Measurements from ENCODE around the gene BAIAP2L1.

The BAIAP2L1 gene

DNA sequence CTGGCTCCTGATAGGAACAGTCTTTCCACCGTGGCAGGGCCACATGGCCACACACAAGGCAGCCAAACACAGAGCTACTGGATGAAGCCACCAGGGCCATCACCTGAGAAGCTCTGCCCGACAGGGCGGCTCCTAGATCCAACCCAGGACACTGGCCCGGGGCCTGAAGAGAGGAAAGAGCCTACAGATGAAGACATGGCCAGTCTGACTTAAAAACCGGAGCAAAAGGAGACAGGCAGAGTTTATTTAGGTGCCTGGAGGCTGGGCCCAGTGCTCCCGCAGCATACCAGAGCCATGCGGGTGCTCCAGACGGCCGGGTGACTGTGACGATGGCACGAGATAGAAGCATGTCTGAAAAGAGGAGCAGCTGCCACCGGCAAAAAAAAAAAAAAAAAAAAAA is 152.7 kb downstream of the BAIAP2L1 start:
- Histone ChIP-seq H3K9me2 (replicated peaks; ENCODE audit: insufficient read depth, low read length) (no peaks in the 10 kb centered on the region), H4K20me1 (ENCODE audit: insufficient read depth, low read length) (no peaks in the 10 kb centered on the region), H3K4me1 (ENCODE audit: low read length) (peaks cover 8% of the 10 kb centered on the region; the same call in 1 of the 2 replicates), H2AFZ (ENCODE audit: low read length) (no peak overlapping the region), H3F3A (ENCODE audit: insufficient read depth, low read length) (peaks cover 19% of the 10 kb centered on the region), H3K4me2 (ENCODE audit: low read depth, low read length) (no peak overlapping the region), H3K36me3 (replicated peaks; ENCODE audit: insufficient read depth, low read length) (no peaks in the 10 kb centered on the region), H3K27me3 (replicated peaks; ENCODE audit: insufficient read depth, low read length) (no peaks in the 10 kb centered on the region), H3K79me2 (ENCODE audit: low read length) (peaks cover 19% of the 10 kb centered on the region), H3K9ac (ENCODE audit: low read length) (no peak overlapping the region), H3K27ac (ENCODE audit: low read length) (no peak overlapping the region), H3K9me3 (replicated peaks; ENCODE audit: insufficient read depth, low read length) (no peaks in the 10 kb centered on the region), H3K4me3 (ENCODE audit: low read length) (no peak overlapping the region)
- TF ChIP-seq, protein P1, sequence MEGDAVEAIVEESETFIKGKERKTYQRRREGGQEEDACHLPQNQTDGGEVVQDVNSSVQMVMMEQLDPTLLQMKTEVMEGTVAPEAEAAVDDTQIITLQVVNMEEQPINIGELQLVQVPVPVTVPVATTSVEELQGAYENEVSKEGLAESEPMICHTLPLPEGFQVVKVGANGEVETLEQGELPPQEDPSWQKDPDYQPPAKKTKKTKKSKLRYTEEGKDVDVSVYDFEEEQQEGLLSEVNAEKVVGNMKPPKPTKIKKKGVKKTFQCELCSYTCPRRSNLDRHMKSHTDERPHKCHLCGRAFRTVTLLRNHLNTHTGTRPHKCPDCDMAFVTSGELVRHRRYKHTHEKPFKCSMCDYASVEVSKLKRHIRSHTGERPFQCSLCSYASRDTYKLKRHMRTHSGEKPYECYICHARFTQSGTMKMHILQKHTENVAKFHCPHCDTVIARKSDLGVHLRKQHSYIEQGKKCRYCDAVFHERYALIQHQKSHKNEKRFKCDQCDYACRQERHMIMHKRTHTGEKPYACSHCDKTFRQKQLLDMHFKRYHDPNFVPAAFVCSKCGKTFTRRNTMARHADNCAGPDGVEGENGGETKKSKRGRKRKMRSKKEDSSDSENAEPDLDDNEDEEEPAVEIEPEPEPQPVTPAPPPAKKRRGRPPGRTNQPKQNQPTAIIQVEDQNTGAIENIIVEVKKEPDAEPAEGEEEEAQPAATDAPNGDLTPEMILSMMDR (IDR thresholded peaks at IDR 0.05; ENCODE audit: low read length) = no peak
- no peak for TF ChIP-seq EZH2 (optimal IDR thresholded peaks at IDR 0.05; ENCODE audit: low read depth, low read length)
- TF ChIP-seq EZH2phosphoT487 (IDR thresholded peaks at IDR 0.05; ENCODE audit: low read length) = no peak
- no peak for DNase-seq

DNA sequence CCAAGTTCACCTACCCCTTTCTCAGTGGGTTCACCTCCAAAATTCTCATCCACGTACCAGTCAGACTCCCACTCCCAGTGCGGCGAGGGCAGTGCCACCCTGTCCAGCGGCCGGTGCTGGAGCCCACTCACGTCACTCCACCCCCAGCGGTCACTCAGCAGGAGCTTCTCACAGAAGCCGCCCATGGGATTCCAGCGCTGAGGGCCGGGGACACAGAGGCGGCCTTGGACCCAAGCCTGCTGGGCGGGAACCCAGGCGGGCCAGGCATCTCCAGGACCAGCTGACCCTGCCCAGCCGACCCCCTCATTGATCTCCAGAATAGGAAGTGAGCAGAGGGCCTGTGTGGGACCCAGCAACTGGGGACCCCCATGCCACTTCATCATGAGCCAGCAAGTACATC is 156.0 kb downstream of the BAIAP2L1 start:
- no peak overlapping the region for H3K27ac ChIP-seq (ENCODE audit: low read length)
- H3K4me2 ChIP-seq (ENCODE audit: low read depth, low read length) = no peak overlapping the region
- H2AFZ ChIP-seq (ENCODE audit: low read length) = no peak overlapping the region
- no peaks in the 10 kb centered on the region for H3F3A ChIP-seq (ENCODE audit: insufficient read depth, low read length)
- H3K36me3 ChIP-seq (replicated peaks; ENCODE audit: insufficient read depth, low read length) = no peaks in the 10 kb centered on the region
- no peaks in the 10 kb centered on the region for H3K27me3 ChIP-seq (replicated peaks; ENCODE audit: insufficient read depth, low read length)
- peaks cover 5% of the 10 kb centered on the region for H3K79me2 ChIP-seq (ENCODE audit: low read length)
- no peaks in the 10 kb centered on the region for H4K20me1 ChIP-seq (ENCODE audit: insufficient read depth, low read length)
- TF ChIP-seq EZH2 (optimal IDR thresholded peaks at IDR 0.05; ENCODE audit: low read depth, low read length) (no peak), EZH2phosphoT487 (IDR thresholded peaks at IDR 0.05; ENCODE audit: low read length) (no peak)
- TF ChIP-seq, protein P1 (IDR thresholded peaks at IDR 0.05; ENCODE audit: low read length) = no peak
- H3K9me2 ChIP-seq (replicated peaks; ENCODE audit: insufficient read depth, low read length) = no peaks in the 10 kb centered on the region
- H3K4me1 ChIP-seq (ENCODE audit: low read length) = no peaks in the 10 kb centered on the region
- H3K4me3 ChIP-seq (ENCODE audit: low read length) = no peak overlapping the region
- H3K9me3 ChIP-seq (replicated peaks; ENCODE audit: insufficient read depth, low read length) = no peaks in the 10 kb centered on the region
- no peak for DNase-seq
- no peak overlapping the region for H3K9ac ChIP-seq (ENCODE audit: low read length)

DNA sequence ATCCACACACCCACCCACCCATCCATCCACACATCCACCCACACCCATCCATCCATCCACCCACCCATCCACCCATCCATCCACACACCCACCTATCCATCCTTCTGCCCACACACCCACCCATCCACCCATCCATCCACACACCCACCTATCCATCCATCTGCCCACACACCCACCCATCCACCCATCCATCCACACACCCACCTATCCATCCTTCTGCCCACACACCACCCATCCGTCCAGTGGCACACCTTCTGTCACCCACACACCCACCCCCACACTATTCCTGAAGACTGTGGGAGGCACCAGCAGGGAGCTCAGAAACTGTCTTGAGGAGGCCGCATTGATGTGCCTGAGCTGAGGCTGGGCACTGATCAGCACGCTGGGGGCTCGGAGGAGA is 158.0 kb downstream of the BAIAP2L1 start:
- Histone ChIP-seq H3K4me1 (ENCODE audit: low read length) (no peaks in the 10 kb centered on the region), H3K9ac (ENCODE audit: low read length) (no peak overlapping the region), H3K9me2 (replicated peaks; ENCODE audit: insufficient read depth, low read length) (no peaks in the 10 kb centered on the region), H4K20me1 (ENCODE audit: insufficient read depth, low read length) (no peaks in the 10 kb centered on the region), H3K4me3 (ENCODE audit: low read length) (no peak overlapping the region), H3K9me3 (replicated peaks; ENCODE audit: insufficient read depth, low read length) (no peaks in the 10 kb centered on the region), H2AFZ (ENCODE audit: low read length) (no peak overlapping the region), H3K27ac (ENCODE audit: low read length) (no peak overlapping the region), H3K27me3 (replicated peaks; ENCODE audit: insufficient read depth, low read length) (no peaks in the 10 kb centered on the region), H3K36me3 (replicated peaks; ENCODE audit: insufficient read depth, low read length) (no peaks in the 10 kb centered on the region), H3F3A (ENCODE audit: insufficient read depth, low read length) (no peaks in the 10 kb centered on the region), H3K79me2 (ENCODE audit: low read length) (0 out of 2 replicates have a peak, but pooled peaks cover under 1% of the 10 kb centered on the region), H3K4me2 (ENCODE audit: low read depth, low read length) (no peak overlapping the region)
- TF ChIP-seq, protein P1 (IDR thresholded peaks at IDR 0.05; ENCODE audit: low read length) = no peak
- TF ChIP-seq EZH2 (optimal IDR thresholded peaks at IDR 0.05; ENCODE audit: low read depth, low read length) (no peak), EZH2phosphoT487 (IDR thresholded peaks at IDR 0.05; ENCODE audit: low read length) (no peak)
- no peak for DNase-seq
